Measurements from ENCODE around the gene FN3K. TPM values are rescaled to one million over a fixed set of nuclear protein-coding genes. Genes with fewer than 3 reads are reported as not detected.

FN3K gene
- total and polyA plus RNA-seq, 2 of the 8 experiments (the other 6 are each of a cell fraction or from before 2014, with no cell fraction given) = 0.88 to 14.2 TPM

DNA sequence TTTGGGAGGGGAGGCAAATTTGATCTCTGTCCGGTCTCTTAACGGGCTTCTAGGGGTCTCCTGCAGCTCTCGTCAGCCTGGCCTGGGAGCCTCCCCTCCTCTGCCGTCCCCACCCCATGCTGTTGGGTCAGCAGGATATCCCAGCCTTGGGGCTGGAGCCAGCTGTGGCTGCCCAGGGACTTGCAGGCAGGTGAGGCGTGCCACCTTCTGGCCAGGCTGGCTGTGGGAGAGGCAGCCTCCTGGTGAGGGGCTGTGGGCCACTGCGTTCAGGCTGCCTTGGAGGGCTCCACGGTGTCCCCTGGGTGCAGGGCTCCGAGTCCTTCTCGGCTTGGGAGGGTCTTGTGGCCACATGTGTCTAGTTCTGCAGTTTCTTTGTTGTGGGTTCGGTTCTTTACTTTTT lies 51.0 kb downstream of the FN3K start:
- ChIA-PET CTCF (ENCODE audit: partially characterized antibody) (interaction anchor here (1.1 to 1.2 kb wide), 2 partner anchors 11 to 126 kb away, joined by 3 read pairs; no protein-coding TSS in a partner anchor), POLR2A (ENCODE audit: partially characterized antibody) (no interaction called here)
- no peak overlapping the region for H2BK5ac ChIP-seq (ENCODE audit: low read depth, low read length)
- H3K27me3 ChIP-seq (replicated peaks in 1 of 4; ENCODE audit: control insufficient read depth in 3 of 4, extremely low read depth in 1 of 4, insufficient read depth in 3 of 4, low read length in 3 of 4) = no peaks in the 10 kb centered on the region
- H3K4me1 ChIP-seq (replicated peaks in 1 of 4; ENCODE audit: control insufficient read depth in 3 of 4, insufficient read depth in 4 of 4, low read length in 3 of 4) = peaks cover 0 to 4% (median 1%) of the 10 kb centered on the region in 4 experiments; a peak in 1 of 7 replicates
- no peak overlapping the region for H4K91ac ChIP-seq (replicated peaks; ENCODE audit: insufficient read length, low read length)
- H4K20me1 ChIP-seq (replicated peaks in 1 of 2; ENCODE audit: control insufficient read depth in 1 of 2, insufficient read depth in 2 of 2, low read length in 2 of 2) = peaks cover 11 to 31% of the 10 kb centered on the region in 2 experiments
- peaks cover 0 to 26% of the 10 kb centered on the region in 2 experiments; a peak in 2 of 4 replicates for H3K79me2 ChIP-seq (ENCODE audit: control insufficient read depth in 1 of 2, insufficient read depth in 2 of 2, low read length in 2 of 2)
- no peak overlapping the region for H3K56ac ChIP-seq (replicated peaks; ENCODE audit: insufficient read length, low read depth, low read length)
- peaks cover 26% of the 10 kb centered on the region for H3K79me1 ChIP-seq (ENCODE audit: low read depth, low read length)
- 0 out of 2 replicates have a peak, but pooled peaks cover 2% of the 10 kb centered on the region for H3K23me2 ChIP-seq (ENCODE audit: low read depth, low read length)
- no peak overlapping the region for H4K8ac ChIP-seq (ENCODE audit: extremely low read depth, insufficient read depth, low read length)
- no peak for FAIRE-seq
- no peak overlapping the region for H4K5ac ChIP-seq (ENCODE audit: insufficient read length, low read depth, low read length)
- H3K36me3 ChIP-seq (ENCODE audit: control insufficient read depth in 2 of 4, insufficient read depth in 4 of 4, low read length in 3 of 4) = peaks cover 5 to 24% (median 14%) of the 10 kb centered on the region in 4 experiments; a peak in 7 of 8 replicates
- no peak overlapping the region for H3K4ac ChIP-seq (replicated peaks; ENCODE audit: insufficient read length, low read depth, low read length)
- no peak overlapping the region for H2AFZ ChIP-seq (ENCODE audit: low read length)
- H2BK20ac ChIP-seq (ENCODE audit: low read length) = no peak overlapping the region
- H3K4me3 ChIP-seq (ENCODE audit: extremely low read depth in 1 of 4, insufficient read depth in 2 of 4, low read depth in 3 of 4, low read length in 4 of 4) = no peak overlapping the region
- H3K4me2 ChIP-seq (ENCODE audit: insufficient read depth in 1 of 2, low read depth in 2 of 2, low read length in 2 of 2) = no peak overlapping the region
- no peak for DNase-seq (ENCODE audit: low read depth in 1 of 2, low spot score in 2 of 2)
- no peak overlapping the region; the same call in 1 of the 2 replicates for H3K18ac ChIP-seq (ENCODE audit: extremely low read depth, low read length)
- WGBS, 2 experiments (ENCODE audit: extremely low coverage in 1 of 2, insufficient coverage in 1 of 2, insufficient read length in 1 of 2, insufficient replicate concordance in 2 of 2, low coverage in 1 of 2, low lambda C conversion rate in 2 of 2, missing lambda C conversion rate in 1 of 2) = 84% methylated on average over 9 of the region's 10 CpGs; no CpG with 5 or more reads in 1 of the 2 experiments
- H3K14ac ChIP-seq (ENCODE audit: insufficient read length) = no peak overlapping the region
- H2AK5ac ChIP-seq (ENCODE audit: low read depth, low read length) = no peak overlapping the region
- H2BK15ac ChIP-seq (ENCODE audit: low read length) = no peak overlapping the region
- no peak overlapping the region for H2BK120ac ChIP-seq (replicated peaks; ENCODE audit: low read depth, low read length)
- no peak overlapping the region for H3K27ac ChIP-seq (ENCODE audit: low read depth, low read length)
- no peak overlapping the region for H3K23ac ChIP-seq (ENCODE audit: insufficient read length)
- H3K9me3 ChIP-seq (ENCODE audit: insufficient read depth in 2 of 2, low read depth in 1 of 2, low read length in 1 of 2) = peaks cover 0 to 3% of the 10 kb centered on the region in 2 experiments; a peak in 1 of 4 replicates
- no peak overlapping the region for H2BK12ac ChIP-seq (ENCODE audit: low read depth, low read length)
- H3K9ac ChIP-seq (replicated peaks in 1 of 4; ENCODE audit: extremely low read depth in 1 of 4, low read depth in 3 of 4, low read length in 3 of 4) = no peak overlapping the region
- TF ChIP-seq EP300 (IDR thresholded peaks at IDR 0.05; ENCODE audit: borderline replicate concordance in 1 of 2, low read depth in 2 of 2, low read length in 2 of 2) (no peak), SRF (IDR thresholded peaks at IDR 0.05; ENCODE audit: low read depth, low read length) (no peak), KDM4A (IDR thresholded peaks at IDR 0.05; ENCODE audit: low read depth, low read length, severe bottlenecking) (no peak), HDAC6 (IDR thresholded peaks at IDR 0.05; ENCODE audit: low read depth, low read length) (no peak), SUZ12 (IDR thresholded peaks at IDR 0.05; ENCODE audit: low read length) (no peak), BACH1 (IDR thresholded peaks at IDR 0.05; ENCODE audit: low read length) (no peak), CEBPB (IDR thresholded peaks at IDR 0.05; ENCODE audit: low read depth, low read length) (no peak), NANOG (IDR thresholded peaks at IDR 0.05; ENCODE audit: insufficient read depth, low read depth, low read length, poor library complexity, severe bottlenecking) (no peak), CHD1 (IDR thresholded peaks at IDR 0.05; ENCODE audit: low read depth, low read length) (no peak), SIRT6 (IDR thresholded peaks at IDR 0.05; ENCODE audit: low read length) (no peak), TAF7 (optimal IDR thresholded peaks at IDR 0.05; ENCODE audit: borderline replicate concordance, low read depth, low read length) (no peak), FOSL1 (IDR thresholded peaks at IDR 0.05; ENCODE audit: insufficient read depth, low read depth, low read length) (no peak), SP2 (IDR thresholded peaks at IDR 0.05; ENCODE audit: low read length) (no peak)
- TF ChIP-seq, protein P1, sequence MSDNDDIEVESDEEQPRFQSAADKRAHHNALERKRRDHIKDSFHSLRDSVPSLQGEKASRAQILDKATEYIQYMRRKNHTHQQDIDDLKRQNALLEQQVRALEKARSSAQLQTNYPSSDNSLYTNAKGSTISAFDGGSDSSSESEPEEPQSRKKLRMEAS (IDR thresholded peaks at IDR 0.05) = no peak

Data from H1 (cell line).